Progenitor cell of endocrine pancreas (in vitro differentiated cells): ENCODE measurements around the gene MICU2. TPM values are rescaled to one million over a fixed set of nuclear protein-coding genes. Genes with fewer than 3 reads are reported as not detected.

Experiments
- DNase-seq: peaks from one replicate; pipeline ENCODE4 v3.0.0; 2021; ENCODE audit warnings: low spot score; ENCODE audit not compliant: unreplicated experiment
- H3K27ac Mint-ChIP-seq: 2 replicates; pipeline ENCODE4 v1.8.0; 2021; ENCODE audit warnings: mild to moderate bottlenecking, moderate library complexity, mixed read lengths
- H3K27me3 Mint-ChIP-seq: 2 replicates; pipeline ENCODE4 v1.8.0; 2021; ENCODE audit warnings: mixed read lengths
- H3K36me3 Mint-ChIP-seq: 2 replicates; pipeline ENCODE4 v1.8.0; 2022; ENCODE audit warnings: mixed read lengths; ENCODE audit not compliant: insufficient read depth
- H3K4me1 Mint-ChIP-seq: 2 replicates; pipeline ENCODE4 v1.8.0; 2021; ENCODE audit warnings: low read depth, mixed read lengths
- H3K4me3 Mint-ChIP-seq: 2 replicates; pipeline ENCODE4 v1.8.0; 2021; ENCODE audit warnings: low read depth, mild to moderate bottlenecking, moderate library complexity, mixed read lengths
- H3K9me3 Mint-ChIP-seq: 2 replicates; pipeline ENCODE4 v1.8.0; 2021; ENCODE audit warnings: low read depth, mixed read lengths
- CTCF ChIP-seq: fragments of 200-600 bp; sonication (generic); IDR thresholded peaks from one replicate; pipeline ENCODE4 v1.5.0; 2021; ENCODE audit warnings: antibody characterized with exemption, mild to moderate bottlenecking; ENCODE audit not compliant: unreplicated experiment
- total RNA-seq: library from RNA; stranded (reverse); gene quantifications from 2 replicates; pipeline ENCODE4 v1.2.1, GENCODE V29; 2021

MICU2 gene
- total RNA-seq, 1 donor from 2014 or later = 45.3 TPM

- H3K9me3 Mint-ChIP-seq = no peaks in the 10 kb centered on the region
- no peak for DNase-seq
- H3K4me1 Mint-ChIP-seq = no peaks in the 10 kb centered on the region
- TF ChIP-seq CTCF = no peak
- peaks cover 21% of the 10 kb centered on the region for H3K36me3 Mint-ChIP-seq
- no peak overlapping the region for H3K4me3 Mint-ChIP-seq
- H3K27me3 Mint-ChIP-seq = no peaks in the 10 kb centered on the region
- no peak overlapping the region for H3K27ac Mint-ChIP-seq
These were observed 92.1 kb downstream of the MICU2 start for GRCh38 chr13:21511849-21512248.

- Mint-ChIP-seq H3K9me3 (no peaks in the 10 kb centered on the region), H3K4me3 (no peak overlapping the region), H3K27ac (no peak overlapping the region), H3K4me1 (no peaks in the 10 kb centered on the region), H3K36me3 (peaks cover 15% of the 10 kb centered on the region), H3K27me3 (no peaks in the 10 kb centered on the region)
- no peak for TF ChIP-seq CTCF
- no peak for DNase-seq
These were observed 99.6 kb downstream of the MICU2 start for GRCh38 chr13:21504379-21504778.

- Mint-ChIP-seq H3K36me3 (peaks cover 15% of the 10 kb centered on the region), H3K27ac (peak overlapping the region; percentile 47), H3K4me3 (no peak overlapping the region), H3K27me3 (no peaks in the 10 kb centered on the region), H3K4me1 (no peaks in the 10 kb centered on the region), H3K9me3 (no peaks in the 10 kb centered on the region)
- DNase-seq = no peak
- no peak for TF ChIP-seq CTCF
These were observed 102.3 kb downstream of the MICU2 start for GRCh38 chr13:21501686-21502085.

- Mint-ChIP-seq H3K27me3 (no peaks in the 10 kb centered on the region), H3K9me3 (peaks cover 28% of the 10 kb centered on the region), H3K4me3 (no peak overlapping the region), H3K4me1 (no peaks in the 10 kb centered on the region), H3K27ac (no peak overlapping the region), H3K36me3 (peaks cover 38% of the 10 kb centered on the region)
- no peak for TF ChIP-seq CTCF
- no peak for DNase-seq
These were observed 117.6 kb downstream of the MICU2 start for GRCh38 chr13:21486322-21486721.

GRCh38 chr13:21483748-21484147 lies 120.2 kb downstream of the MICU2 start:
- no peak for TF ChIP-seq CTCF
- Mint-ChIP-seq H3K9me3 (peaks cover 19% of the 10 kb centered on the region), H3K4me3 (no peak overlapping the region), H3K27ac (no peak overlapping the region), H3K27me3 (no peaks in the 10 kb centered on the region), H3K36me3 (peaks cover 19% of the 10 kb centered on the region), H3K4me1 (no peaks in the 10 kb centered on the region)
- no peak for DNase-seq
